H1 (cell line): ENCODE measurements around the gene AKIRIN2. TPM values are rescaled to one million over a fixed set of nuclear protein-coding genes. Genes with fewer than 3 reads are reported as not detected.

ENCODE experiments used
- CTCF ChIA-PET: fragments of 300-600 bp; sonication (Branson Sonifier 250); formaldehyde crosslinking; loops from one replicate; lab custom pipeline; 2021; ENCODE audit not compliant: partially characterized antibody; lab: Charles Lee
- POLR2A ChIA-PET: fragments of 300-600 bp; sonication (Branson Sonifier 250); formaldehyde crosslinking; loops from one replicate; lab custom pipeline; 2021; ENCODE audit warnings: inconsistent platforms; ENCODE audit not compliant: partially characterized antibody; lab: Charles Lee
- DNase-seq, 2 experiments: peaks; one replicate each; pipeline versions ENCODE4 v3.0.0 to v3.0.0-alpha.2; 2010 to 2022; ENCODE audit warnings: low spot score in 2 of 2, low read depth in 1 of 2, mixed read lengths in 1 of 2
- FAIRE-seq: peaks from 2 replicates; lab custom pipeline; 2011; peaks lifted over from hg19 to GRCh38; lab: Jason Lieb, UNC
- H2AFZ ChIP-seq: 2 replicates; pipeline ENCODE4 v1.8.1; 2012; ENCODE audit warnings: low read length, inconsistent platforms
- H2AK5ac ChIP-seq: 2 replicates; pipeline ENCODE4 v1.6.1; 2013; ENCODE audit warnings: low read depth, low read length
- H2BK120ac ChIP-seq: replicated peaks from 2 replicates; pipeline ENCODE3; 2013; ENCODE audit warnings: low read depth, low read length, inconsistent platforms
- H2BK12ac ChIP-seq: 2 replicates; pipeline ENCODE4 v1.6.1; 2013; ENCODE audit warnings: low read depth, low read length
- H2BK15ac ChIP-seq: 2 replicates; pipeline ENCODE4 v1.6.1; 2013; ENCODE audit warnings: low read length
- H2BK20ac ChIP-seq: 2 replicates; pipeline ENCODE4 v1.6.1; 2013; ENCODE audit warnings: low read length
- H2BK5ac ChIP-seq: 2 replicates; pipeline ENCODE4 v1.6.1; 2013; ENCODE audit warnings: low read depth, low read length
- H3K14ac ChIP-seq: 2 replicates; pipeline ENCODE4 v1.6.1; 2013; ENCODE audit warnings: inconsistent platforms; ENCODE audit not compliant: insufficient read length
- H3K18ac ChIP-seq: 2 replicates; pipeline ENCODE4 v1.6.1; 2013; ENCODE audit warnings: low read length; ENCODE audit errors: extremely low read depth
- H3K23ac ChIP-seq: 2 replicates; pipeline ENCODE4 v1.6.1; 2013; ENCODE audit warnings: inconsistent platforms; ENCODE audit not compliant: insufficient read length
- H3K23me2 ChIP-seq: 2 replicates; pipeline ENCODE4 v1.6.1; 2013; ENCODE audit warnings: low read depth, low read length
- H3K27ac ChIP-seq: 2 replicates; pipeline ENCODE4 v1.6.1; 2011; ENCODE audit warnings: low read depth, low read length, inconsistent platforms
- H3K27me3 ChIP-seq, 4 experiments: replicated peaks in 1 of 4; 1 replicate in 1 of 4; 2 replicates in 3 of 4; pipeline versions ENCODE4 v1.6.1 to v1.8.1; 2011 to 2013; ENCODE audit warnings: low read length in 3 of 4, mild to moderate bottlenecking in 3 of 4, inconsistent platforms in 2 of 4, mixed read lengths in 2 of 4, moderate library complexity in 1 of 4; ENCODE audit not compliant: control insufficient read depth in 3 of 4, insufficient read depth in 3 of 4; ENCODE audit errors: extremely low read depth in 1 of 4
- H3K36me3 ChIP-seq, 4 experiments: 2 replicates each; pipeline versions ENCODE4 v1.6.1 to v1.8.1; 2011 to 2013; ENCODE audit warnings: mild to moderate bottlenecking in 4 of 4, low read length in 3 of 4, moderate library complexity in 2 of 4, control low read depth in 1 of 4, inconsistent platforms in 1 of 4; ENCODE audit not compliant: insufficient read depth in 4 of 4, control insufficient read depth in 2 of 4
- H3K4ac ChIP-seq: replicated peaks from 2 replicates; pipeline ENCODE3; 2013; ENCODE audit warnings: low read length, low read depth, mixed read lengths, inconsistent platforms; ENCODE audit not compliant: insufficient read length
- H3K4me1 ChIP-seq, 4 experiments: replicated peaks in 1 of 4; 1 replicate in 1 of 4; 2 replicates in 3 of 4; pipeline versions ENCODE4 v1.6.1 to v1.8.1; 2011 to 2013; ENCODE audit warnings: low read length in 3 of 4, inconsistent platforms in 2 of 4, mixed read lengths in 1 of 4; ENCODE audit not compliant: insufficient read depth in 4 of 4, control insufficient read depth in 3 of 4
- H3K4me2 ChIP-seq, 2 experiments: 2 replicates each; pipeline versions ENCODE4 v1.6.1 to v1.8.1; 2011 to 2013; ENCODE audit warnings: low read depth in 2 of 2, low read length in 2 of 2, control low read depth in 1 of 2, inconsistent platforms in 1 of 2, mild to moderate bottlenecking in 1 of 2; ENCODE audit not compliant: insufficient read depth in 1 of 2
- H3K4me3 ChIP-seq, 4 experiments: fragments of 200-600, 300-600 bp in 1 of 4; sonication (generic), shearing (Covaris generic), sonication (Bioruptor Twin) in 1 of 4; 2 replicates each; pipeline versions ENCODE4 v1.5.1 to v1.8.1; 2011 to 2016; ENCODE audit warnings: low read length in 4 of 4, low read depth in 3 of 4, control low read depth in 2 of 4, inconsistent platforms in 2 of 4, mild to moderate bottlenecking in 2 of 4, mixed read lengths in 1 of 4, moderate library complexity in 1 of 4; ENCODE audit not compliant: insufficient read depth in 2 of 4; ENCODE audit errors: extremely low read depth in 1 of 4
- H3K56ac ChIP-seq: replicated peaks from 2 replicates; pipeline ENCODE3; 2013; ENCODE audit warnings: low read depth, mild to moderate bottlenecking, mixed read lengths, low read length, inconsistent platforms; ENCODE audit not compliant: insufficient read length
- H3K79me1 ChIP-seq: 2 replicates; pipeline ENCODE4 v1.6.1; 2013; ENCODE audit warnings: low read depth, low read length, control low read depth
- H3K79me2 ChIP-seq, 2 experiments: 2 replicates each; pipeline versions ENCODE4 v1.6.1 to v1.8.1; 2012 to 2013; ENCODE audit warnings: low read length in 2 of 2, mild to moderate bottlenecking in 2 of 2, inconsistent platforms in 1 of 2; ENCODE audit not compliant: insufficient read depth in 2 of 2, control insufficient read depth in 1 of 2
- H3K9ac ChIP-seq, 4 experiments: replicated peaks in 1 of 4; 1 replicate in 1 of 4; 2 replicates in 3 of 4; pipeline versions ENCODE4 v1.6.1 to v1.8.1; 2011 to 2013; ENCODE audit warnings: low read depth in 3 of 4, low read length in 3 of 4, control low read depth in 2 of 4, mild to moderate bottlenecking in 2 of 4, moderate library complexity in 2 of 4, inconsistent platforms in 1 of 4; ENCODE audit errors: extremely low read depth in 1 of 4
- H3K9me3 ChIP-seq, 2 experiments: 2 replicates each; pipeline versions ENCODE4 v1.6.1 to v1.8.1; 2012 to 2013; ENCODE audit warnings: mild to moderate bottlenecking in 2 of 2, moderate library complexity in 2 of 2, control low read depth in 1 of 2, inconsistent platforms in 1 of 2, low read depth in 1 of 2, low read length in 1 of 2, mixed read lengths in 1 of 2; ENCODE audit not compliant: insufficient read depth in 2 of 2
- H4K20me1 ChIP-seq, 2 experiments: replicated peaks in 1 of 2; 2 replicates each; pipeline versions ENCODE3 to v1.8.1; 2011 to 2013; ENCODE audit warnings: inconsistent platforms in 2 of 2, low read length in 2 of 2, mild to moderate bottlenecking in 1 of 2; ENCODE audit not compliant: insufficient read depth in 2 of 2, control insufficient read depth in 1 of 2
- H4K5ac ChIP-seq: 2 replicates; pipeline ENCODE4 v1.6.1; 2013; ENCODE audit warnings: low read length, low read depth, mixed read lengths, inconsistent platforms; ENCODE audit not compliant: insufficient read length
- H4K8ac ChIP-seq: 2 replicates; pipeline ENCODE4 v1.8.0; 2013; ENCODE audit warnings: mild to moderate bottlenecking, moderate library complexity, low read length, inconsistent platforms; ENCODE audit not compliant: insufficient read depth; ENCODE audit errors: extremely low read depth
- H4K91ac ChIP-seq: replicated peaks from 2 replicates; pipeline ENCODE3; 2013; ENCODE audit warnings: low read length, mixed read lengths, inconsistent platforms; ENCODE audit not compliant: insufficient read length
- BACH1 ChIP-seq: IDR thresholded peaks from 2 replicates; pipeline ENCODE4 v1.6.1; 2012; ENCODE audit warnings: low read length, improper control_type of control experiment
- CBX5 ChIP-seq: fragments of 300-800, 300-1000 bp; sonication (generic); IDR thresholded peaks from 2 replicates; pipeline ENCODE4 v1.7.1; 2016; ENCODE audit warnings: antibody characterized with exemption, low read length, low read depth
- CEBPB ChIP-seq: IDR thresholded peaks from 2 replicates; pipeline ENCODE4 v1.6.1; 2012; ENCODE audit warnings: low read depth, low read length
- HDAC2 ChIP-seq, 2 experiments: fragments of 300-600 bp in 1 of 2; sonication (generic) in 1 of 2; IDR thresholded peaks; 2 replicates each; pipeline ENCODE4 v1.6.1; 2011 to 2012; ENCODE audit warnings: low read depth in 2 of 2, low read length in 2 of 2, mild to moderate bottlenecking in 2 of 2, moderate library complexity in 2 of 2, borderline replicate concordance in 1 of 2, inconsistent platforms in 1 of 2
- POU5F1 ChIP-seq: IDR thresholded peaks from 2 replicates; pipeline ENCODE4 v1.6.1; 2011; ENCODE audit warnings: low read depth, mild to moderate bottlenecking, low read length, moderate library complexity
- RBBP5 ChIP-seq: IDR thresholded peaks from 2 replicates; pipeline ENCODE4 v1.7.1; 2012; ENCODE audit warnings: low read depth, mild to moderate bottlenecking, inconsistent platforms, low read length, moderate library complexity, borderline replicate concordance
- SIN3A ChIP-seq, 2 experiments: IDR thresholded peaks in 1 of 2; conservative IDR thresholded peaks in 1 of 2; 2 replicates each; pipeline ENCODE4 v1.6.1; 2011 to 2012; ENCODE audit warnings: low read length in 2 of 2, improper control_type of control experiment in 1 of 2, low read depth in 1 of 2, mild to moderate bottlenecking in 1 of 2
- SP2 ChIP-seq: IDR thresholded peaks from 2 replicates; pipeline ENCODE4 v1.6.1; 2012; ENCODE audit warnings: mild to moderate bottlenecking, low read length, inconsistent platforms
- SUZ12 ChIP-seq: fragments of 200-600 bp; sonication (generic); IDR thresholded peaks from 2 replicates; pipeline ENCODE4 v1.6.1; 2012; ENCODE audit warnings: mild to moderate bottlenecking, inconsistent platforms, low read length, moderate library complexity, mixed read lengths
- TBP ChIP-seq: IDR thresholded peaks from 2 replicates; pipeline ENCODE4 v1.6.1; 2011; ENCODE audit warnings: low read depth, low read length, improper control_type of control experiment
- WGBS, 2 experiments: shearing (Covaris generic) in 1 of 2; methylation state at CpG; one replicate each; pipeline versions ENCODE4 v1.1.6 to v1.1.7; 2013 to 2015; ENCODE audit warnings: low lambda C conversion rate in 2 of 2, mixed read lengths in 2 of 2, inconsistent platforms in 1 of 2, low coverage in 1 of 2, missing lambda C conversion rate in 1 of 2; ENCODE audit not compliant: insufficient replicate concordance in 2 of 2, insufficient coverage in 1 of 2, insufficient read length in 1 of 2; ENCODE audit errors: extremely low coverage in 1 of 2, missing lambda C conversion rate in 1 of 2; 5-methylcytosine and 5-hydroxymethylcytosine counted together
- polyA plus RNA-seq, 7 experiments: library from polyadenylated mRNA; depleted of rRNA in 3 of 7; stranded (reverse) in 5 of 7; unstranded in 2 of 7; fragments of >200 nt in 5 of 7; fragments of 200-250 nt in 2 of 7; gene quantifications; 1 replicate in 5 of 7; 2 replicates in 1 of 7; 4 replicates in 1 of 7; pipeline versions ENCODE4 v1.2.1 to v1.2.3, GENCODE V29; 2011 to 2013; ENCODE audit warnings: missing spikeins in 2 of 7, mixed read lengths in 2 of 7
- total RNA-seq: library from RNA; stranded (reverse); fragmentation: NEBNext Ultra II Directional; extraction: Animal tissue kit (Norgen Biotek cat#: 25700); gene quantifications from 2 replicates; pipeline ENCODE4 v1.2.1, GENCODE V29; 2021
- TF ChIP-seq, protein P1 (sequence below): IDR thresholded peaks from 2 replicates; pipeline ENCODE4 v1.6.1; 2011; ENCODE audit warnings: low read length, improper control_type of control experiment
- TF ChIP-seq, protein P2 (sequence below): IDR thresholded peaks from 2 replicates; pipeline ENCODE4 v1.6.1; 2011; ENCODE audit warnings: low read depth, mild to moderate bottlenecking, low read length; ENCODE audit not compliant: insufficient read depth

Gene AKIRIN2
- total and polyA plus RNA-seq, 2 of the 8 experiments (the other 6 are each of a cell fraction or from before 2014, with no cell fraction given): 35.6 to 75.3 TPM

DNA sequence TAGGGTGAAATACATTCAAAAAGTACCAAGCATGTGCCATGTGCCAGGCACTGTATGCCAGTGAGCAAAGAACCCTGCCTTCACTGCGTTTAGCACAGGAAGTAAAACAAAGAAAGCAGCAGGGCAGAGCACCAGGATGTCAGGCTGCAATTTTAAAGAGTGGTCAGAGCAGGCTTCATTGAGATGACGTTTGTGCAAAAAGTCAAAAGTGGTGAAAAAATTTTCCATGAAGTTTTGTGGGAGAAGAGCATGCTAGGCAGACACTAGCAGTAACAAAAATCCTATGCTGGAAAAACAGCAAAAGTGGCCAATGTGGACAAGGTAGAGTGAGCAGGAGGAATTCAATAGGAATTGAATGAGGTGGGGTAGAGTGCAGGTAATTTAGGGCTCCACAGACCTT, 31.3 kb downstream of the AKIRIN2 start:
- H3K27me3 ChIP-seq: no peaks in the 10 kb centered on the region
- H4K5ac ChIP-seq: no peak overlapping the region
- H3K4ac ChIP-seq: no peak overlapping the region
- H3K4me3 ChIP-seq: no peak overlapping the region
- H2AK5ac ChIP-seq: no peak overlapping the region
- H4K8ac ChIP-seq: no peak overlapping the region
- no peak overlapping the region for H2BK5ac ChIP-seq
- POLR2A ChIA-PET: interaction anchor here (1.0 to 1.2 kb wide), 4 partner anchors 13 to 276 kb away, joined by 3 to 4 read pairs (median 3); no protein-coding TSS in a partner anchor
- no peak for FAIRE-seq
- H3K18ac ChIP-seq: no peak overlapping the region
- H4K20me1 ChIP-seq: no peaks in the 10 kb centered on the region
- peaks cover 0 to 3% (median 0%) of the 10 kb centered on the region in 4 experiments; a peak in 2 of 7 replicates for H3K4me1 ChIP-seq
- no peak overlapping the region for H2BK20ac ChIP-seq
- H4K91ac ChIP-seq: no peak overlapping the region
- CTCF ChIA-PET: no interaction called here
- DNase-seq: no peak
- H3K4me2 ChIP-seq: no peak overlapping the region
- no peak overlapping the region for H3K14ac ChIP-seq
- 66% methylated on average over 2 of the region's 2 CpGs; no CpG with 5 or more reads in 1 of the 2 experiments for WGBS, 2 experiments
- no peak overlapping the region; a peak in 2 of 7 replicates for H3K9ac ChIP-seq
- H3K56ac ChIP-seq: peak overlapping the region; percentile 14
- H3K27ac ChIP-seq: no peak overlapping the region
- H2AFZ ChIP-seq: no peak overlapping the region
- no peak overlapping the region for H2BK12ac ChIP-seq
- H3K23me2 ChIP-seq: no peaks in the 10 kb centered on the region; the same call in 1 of the 2 replicates
- no peak overlapping the region for H3K23ac ChIP-seq
- no peaks in the 10 kb centered on the region for H3K9me3 ChIP-seq
- no peaks in the 10 kb centered on the region for H3K79me1 ChIP-seq
- H2BK120ac ChIP-seq: no peak overlapping the region
- H2BK15ac ChIP-seq: no peak overlapping the region
- H3K79me2 ChIP-seq: no peaks in the 10 kb centered on the region
- H3K36me3 ChIP-seq: peaks cover 0 to 50% (median 11%) of the 10 kb centered on the region in 4 experiments; a peak in 7 of 8 replicates
- TF ChIP-seq SIN3A (conservative IDR thresholded peaks at IDR 0.05 in 1 of 2, IDR thresholded peaks at IDR 0.05 in 1 of 2; ENCODE audit: low read depth in 1 of 2, low read length in 2 of 2): no peak
- TF ChIP-seq CBX5: no peak
- TF ChIP-seq BACH1: no peak
- TF ChIP-seq, protein P1, sequence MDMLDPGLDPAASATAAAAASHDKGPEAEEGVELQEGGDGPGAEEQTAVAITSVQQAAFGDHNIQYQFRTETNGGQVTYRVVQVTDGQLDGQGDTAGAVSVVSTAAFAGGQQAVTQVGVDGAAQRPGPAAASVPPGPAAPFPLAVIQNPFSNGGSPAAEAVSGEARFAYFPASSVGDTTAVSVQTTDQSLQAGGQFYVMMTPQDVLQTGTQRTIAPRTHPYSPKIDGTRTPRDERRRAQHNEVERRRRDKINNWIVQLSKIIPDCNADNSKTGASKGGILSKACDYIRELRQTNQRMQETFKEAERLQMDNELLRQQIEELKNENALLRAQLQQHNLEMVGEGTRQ: no peak
- TF ChIP-seq SUZ12: no peak
- TF ChIP-seq TBP: no peak
- no peak for TF ChIP-seq CEBPB
- TF ChIP-seq RBBP5: no peak
- TF ChIP-seq HDAC2 (IDR thresholded peaks at IDR 0.05; ENCODE audit: borderline replicate concordance in 1 of 2, low read depth in 2 of 2, low read length in 2 of 2): no peak
- TF ChIP-seq, protein P2, sequence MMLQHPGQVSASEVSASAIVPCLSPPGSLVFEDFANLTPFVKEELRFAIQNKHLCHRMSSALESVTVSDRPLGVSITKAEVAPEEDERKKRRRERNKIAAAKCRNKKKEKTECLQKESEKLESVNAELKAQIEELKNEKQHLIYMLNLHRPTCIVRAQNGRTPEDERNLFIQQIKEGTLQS: no peak
- no peak for TF ChIP-seq SP2
- no peak for TF ChIP-seq POU5F1
